Glutamatergic neuron (in vitro differentiated cells): ENCODE results near the gene MSRB3. TPM values are rescaled to one million over a fixed set of nuclear protein-coding genes. Genes with fewer than 3 reads are reported as not detected.

ENCODE experiments used
- DNase-seq: peaks from one replicate; pipeline ENCODE4 v3.0.0; 2022
- H3K27ac Mint-ChIP-seq: one replicate; pipeline ENCODE4 v1.8.0; 2020; ENCODE audit warnings: mild to moderate bottlenecking, mixed read lengths, inconsistent platforms; ENCODE audit not compliant: unreplicated experiment
- H3K27me3 Mint-ChIP-seq: one replicate; pipeline ENCODE4 v1.8.0; 2020; ENCODE audit warnings: mild to moderate bottlenecking, moderate library complexity, mixed read lengths, inconsistent platforms; ENCODE audit not compliant: unreplicated experiment
- H3K36me3 Mint-ChIP-seq: one replicate; pipeline ENCODE4 v1.8.0; 2020; ENCODE audit warnings: mild to moderate bottlenecking, mixed read lengths, inconsistent platforms; ENCODE audit not compliant: unreplicated experiment
- H3K4me1 Mint-ChIP-seq: one replicate; pipeline ENCODE4 v1.8.0; 2020; ENCODE audit warnings: mild to moderate bottlenecking, low read depth, mixed read lengths, inconsistent platforms; ENCODE audit not compliant: unreplicated experiment
- H3K4me3 Mint-ChIP-seq: one replicate; pipeline ENCODE4 v1.8.0; 2020; ENCODE audit warnings: mild to moderate bottlenecking, mixed read lengths, inconsistent platforms; ENCODE audit not compliant: unreplicated experiment
- H3K9me3 Mint-ChIP-seq: one replicate; pipeline ENCODE4 v1.8.0; 2020; ENCODE audit warnings: mild to moderate bottlenecking, moderate library complexity, mixed read lengths, inconsistent platforms; ENCODE audit not compliant: unreplicated experiment
- total RNA-seq: library from RNA; stranded (reverse); fragmentation: NEBNext Ultra II Directional; extraction: Animal tissue kit (Norgen Biotek cat#: 25700); gene quantifications from one replicate; pipeline ENCODE4 v1.2.1, GENCODE V29; 2021; ENCODE audit not compliant: unreplicated experiment
- TF ChIP-seq, protein P1 (sequence below): fragments of 200-600 bp; sonication (generic); IDR thresholded peaks from one replicate; pipeline ENCODE4 v1.5.0; 2021; ENCODE audit not compliant: partially characterized antibody, unreplicated experiment

Gene MSRB3
- total RNA-seq, 1 donor from 2014 or later, result 1.6 TPM

DNA sequence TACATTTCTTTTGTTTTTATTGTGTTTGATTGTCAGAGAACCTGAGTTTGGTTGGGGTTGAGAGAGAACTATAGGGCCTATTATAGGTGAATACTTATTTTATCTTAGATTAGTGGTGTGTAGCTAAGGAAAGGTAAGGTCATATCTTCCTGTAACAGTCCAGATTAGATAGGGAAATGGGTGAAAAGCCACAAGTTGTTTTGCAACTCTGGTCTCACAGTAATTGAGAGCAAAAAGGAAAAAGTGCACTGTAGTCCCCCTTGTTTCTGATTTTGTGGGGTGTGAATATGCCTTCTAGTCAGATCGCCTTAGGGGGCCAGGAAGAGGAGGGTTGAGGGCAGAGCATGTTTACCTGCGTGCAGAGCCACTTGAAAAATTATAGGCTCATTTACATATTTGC, 8.9 kb downstream of the MSRB3 start:
- TF ChIP-seq, protein P1, sequence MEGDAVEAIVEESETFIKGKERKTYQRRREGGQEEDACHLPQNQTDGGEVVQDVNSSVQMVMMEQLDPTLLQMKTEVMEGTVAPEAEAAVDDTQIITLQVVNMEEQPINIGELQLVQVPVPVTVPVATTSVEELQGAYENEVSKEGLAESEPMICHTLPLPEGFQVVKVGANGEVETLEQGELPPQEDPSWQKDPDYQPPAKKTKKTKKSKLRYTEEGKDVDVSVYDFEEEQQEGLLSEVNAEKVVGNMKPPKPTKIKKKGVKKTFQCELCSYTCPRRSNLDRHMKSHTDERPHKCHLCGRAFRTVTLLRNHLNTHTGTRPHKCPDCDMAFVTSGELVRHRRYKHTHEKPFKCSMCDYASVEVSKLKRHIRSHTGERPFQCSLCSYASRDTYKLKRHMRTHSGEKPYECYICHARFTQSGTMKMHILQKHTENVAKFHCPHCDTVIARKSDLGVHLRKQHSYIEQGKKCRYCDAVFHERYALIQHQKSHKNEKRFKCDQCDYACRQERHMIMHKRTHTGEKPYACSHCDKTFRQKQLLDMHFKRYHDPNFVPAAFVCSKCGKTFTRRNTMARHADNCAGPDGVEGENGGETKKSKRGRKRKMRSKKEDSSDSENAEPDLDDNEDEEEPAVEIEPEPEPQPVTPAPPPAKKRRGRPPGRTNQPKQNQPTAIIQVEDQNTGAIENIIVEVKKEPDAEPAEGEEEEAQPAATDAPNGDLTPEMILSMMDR, result no peak
- H3K27ac Mint-ChIP-seq, result no peak overlapping the region
- no peak for DNase-seq
- no peaks in the 10 kb centered on the region for H3K9me3 Mint-ChIP-seq
- H3K4me1 Mint-ChIP-seq, result no peaks in the 10 kb centered on the region
- no peak overlapping the region for H3K4me3 Mint-ChIP-seq
- no peaks in the 10 kb centered on the region for H3K27me3 Mint-ChIP-seq
- H3K36me3 Mint-ChIP-seq, result no peaks in the 10 kb centered on the region

DNA sequence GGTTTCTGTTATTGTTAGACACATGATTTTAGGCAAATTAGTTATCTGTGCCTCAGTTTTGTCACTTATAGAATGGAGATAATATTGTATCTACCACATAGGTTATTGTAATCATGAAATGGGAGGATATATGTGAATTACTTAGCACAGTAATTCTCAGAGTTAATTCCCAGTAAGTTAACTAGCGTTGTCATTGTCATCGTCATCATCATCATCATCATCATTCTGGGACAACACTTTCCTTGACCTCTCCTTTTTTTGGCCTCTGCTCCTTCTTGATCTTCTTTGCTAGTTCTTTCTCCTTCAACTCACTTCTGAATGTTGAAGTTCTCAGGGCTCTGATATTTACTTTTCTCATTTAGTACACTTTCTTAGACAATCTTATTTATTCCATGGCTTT, 13.8 kb downstream of the MSRB3 start:
- Mint-ChIP-seq H3K27ac (no peak overlapping the region), H3K27me3 (no peaks in the 10 kb centered on the region), H3K36me3 (no peaks in the 10 kb centered on the region), H3K4me3 (no peak overlapping the region), H3K9me3 (peaks cover 2% of the 10 kb centered on the region), H3K4me1 (no peaks in the 10 kb centered on the region)
- DNase-seq, result no peak
- TF ChIP-seq, protein P1, result no peak

DNA sequence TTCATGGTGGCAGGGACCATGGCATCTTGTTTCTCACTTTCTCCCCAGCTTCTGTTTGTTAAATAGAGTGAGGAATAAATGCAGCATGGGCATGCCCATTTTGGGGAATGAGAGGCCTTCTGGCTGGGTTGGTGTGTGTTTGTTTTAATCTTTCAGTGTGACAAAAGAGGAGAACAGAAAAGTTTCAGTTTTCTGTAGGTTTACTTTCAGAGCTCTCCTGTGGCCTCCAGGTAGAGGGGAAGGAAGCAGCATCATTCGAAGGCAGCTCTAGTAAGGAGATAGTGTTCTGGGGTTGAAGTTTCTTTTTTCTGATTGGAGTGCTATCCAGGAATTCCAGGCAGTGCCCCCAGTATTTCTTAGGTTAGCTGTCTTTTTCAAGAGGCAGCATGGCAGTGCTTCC, 15.3 kb downstream of the MSRB3 start:
- TF ChIP-seq, protein P1, result no peak
- Mint-ChIP-seq H3K4me3 (no peak overlapping the region), H3K4me1 (no peaks in the 10 kb centered on the region), H3K9me3 (peaks cover 2% of the 10 kb centered on the region), H3K36me3 (no peaks in the 10 kb centered on the region), H3K27ac (no peak overlapping the region), H3K27me3 (no peaks in the 10 kb centered on the region)
- no peak for DNase-seq

DNA sequence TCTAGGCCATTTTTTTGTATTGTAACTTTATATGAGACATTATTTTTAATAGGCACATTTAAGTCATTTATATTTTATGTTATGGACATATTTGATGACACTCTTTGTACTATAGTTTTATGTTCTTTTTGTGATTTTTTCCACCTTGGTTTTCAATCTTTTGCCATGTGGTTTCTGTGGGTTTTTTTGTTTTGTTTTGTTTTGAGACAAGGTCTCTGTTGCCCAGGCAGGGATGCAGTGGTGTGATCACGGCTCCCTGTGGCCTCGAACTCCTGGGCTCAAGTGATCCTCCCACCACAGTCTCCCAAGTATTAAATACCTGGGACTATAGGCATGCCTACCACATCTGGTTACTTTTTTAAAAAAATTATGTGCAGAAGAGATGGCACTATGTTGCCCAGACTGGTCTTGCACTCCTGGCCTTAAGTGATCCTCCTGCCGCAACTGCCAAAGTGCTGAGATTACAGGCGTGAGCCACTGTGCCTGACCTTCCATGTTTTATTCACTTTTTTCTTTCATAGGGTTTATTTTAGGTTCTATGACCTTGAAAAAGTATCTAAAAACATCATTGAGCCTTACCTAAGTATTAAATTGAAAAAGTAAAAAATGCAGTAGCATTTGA, 16.3 kb downstream of the MSRB3 start:
- peaks cover 2% of the 10 kb centered on the region for H3K9me3 Mint-ChIP-seq
- no peaks in the 10 kb centered on the region for H3K36me3 Mint-ChIP-seq
- H3K27ac Mint-ChIP-seq, result no peak overlapping the region
- no peak for DNase-seq
- no peak overlapping the region for H3K4me3 Mint-ChIP-seq
- TF ChIP-seq, protein P1, result no peak
- H3K27me3 Mint-ChIP-seq, result no peaks in the 10 kb centered on the region
- no peaks in the 10 kb centered on the region for H3K4me1 Mint-ChIP-seq

DNA sequence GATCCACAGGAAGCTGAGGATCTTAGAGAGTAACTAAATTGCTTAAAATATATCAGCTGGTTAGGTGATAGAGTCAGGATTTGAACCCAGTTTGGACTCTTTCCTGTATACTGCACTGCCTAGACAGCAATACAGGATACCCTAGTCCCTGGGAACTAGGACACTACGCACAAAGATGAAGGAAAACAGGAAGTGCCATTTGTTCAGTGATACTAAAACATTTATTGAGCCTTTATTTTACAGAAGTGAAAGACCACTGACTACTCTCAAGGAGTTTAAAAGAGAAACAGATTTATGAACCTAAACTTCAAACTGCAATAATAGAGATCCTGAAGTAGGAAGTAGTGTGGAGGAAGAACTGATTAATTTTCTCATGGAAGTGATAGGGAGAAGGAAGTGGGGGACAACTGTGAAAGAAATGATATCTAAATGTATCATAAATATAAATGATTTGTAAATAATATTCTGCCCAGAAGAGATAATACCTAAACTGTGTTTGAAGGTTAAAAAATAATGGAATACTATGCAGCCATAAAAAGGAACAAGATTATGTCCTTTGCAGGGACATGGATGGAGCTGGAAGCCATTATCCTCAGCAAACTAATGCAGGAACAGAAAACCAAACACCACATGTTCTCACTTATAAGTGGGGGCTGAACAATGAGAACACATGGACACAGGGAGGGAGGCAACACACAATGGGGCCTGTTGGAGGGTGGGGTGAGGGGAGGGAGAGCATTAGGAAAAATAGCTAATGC, 18.2 kb downstream of the MSRB3 start:
- H3K4me3 Mint-ChIP-seq, result no peak overlapping the region
- H3K4me1 Mint-ChIP-seq, result no peaks in the 10 kb centered on the region
- DNase-seq, result no peak
- TF ChIP-seq, protein P1, result no peak
- H3K36me3 Mint-ChIP-seq, result no peaks in the 10 kb centered on the region
- H3K9me3 Mint-ChIP-seq, result peaks cover 2% of the 10 kb centered on the region
- no peaks in the 10 kb centered on the region for H3K27me3 Mint-ChIP-seq
- H3K27ac Mint-ChIP-seq, result no peak overlapping the region
